GM19452 (cell line): ENCODE measurements around the gene RIPK3.
"Not testable (repeated sequence)": the region's sequence is repeated elsewhere in the genome, so short reads cannot be mapped to it uniquely, and the experiment has no call there.

Experiments
- ATAC-seq: cut with Tn5 transposase; IDR thresholded peaks from one replicate; pipeline ENCODE4 v1.9.1; 2021; ENCODE audit not compliant: unreplicated experiment

RIPK3 gene

DNA sequence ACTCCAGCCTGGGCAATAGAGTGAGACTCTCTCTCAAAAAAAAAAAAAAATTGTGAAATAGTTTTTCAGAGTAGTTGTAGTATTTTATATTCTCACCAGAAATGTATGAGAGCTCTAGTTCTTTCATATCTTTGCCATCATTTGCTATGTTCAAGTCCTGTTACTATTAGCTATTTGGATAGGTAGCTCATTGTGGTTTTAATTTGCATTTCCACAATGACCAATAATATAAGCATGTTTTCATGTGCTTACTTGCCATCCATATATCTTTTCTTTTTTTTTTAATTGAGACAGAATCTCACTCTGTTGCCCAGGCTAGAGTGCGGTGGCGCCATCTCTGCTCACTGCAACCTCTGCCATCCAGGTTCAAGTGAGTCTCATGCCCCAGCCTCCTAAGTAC is 8.4 kb upstream of the RIPK3 start:
- no peak for ATAC-seq

GRCh38 chr14:24347134-24347533 is 7.3 kb upstream of the RIPK3 start:
- ATAC-seq: no peak

- no peak for ATAC-seq
These were observed 4.2 kb upstream of the RIPK3 start for GRCh38 chr14:24343795-24344660.

- no peak for ATAC-seq
These were observed 3.1 kb upstream of the RIPK3 start for GRCh38 chr14:24342889-24343288.

GRCh38 chr14:24340606-24341005 is 815 bp upstream of the RIPK3 start:
- no peak for ATAC-seq

- ATAC-seq: no peak
These were observed 948 bp downstream of the RIPK3 start for GRCh38 chr14:24338843-24339242.

DNA sequence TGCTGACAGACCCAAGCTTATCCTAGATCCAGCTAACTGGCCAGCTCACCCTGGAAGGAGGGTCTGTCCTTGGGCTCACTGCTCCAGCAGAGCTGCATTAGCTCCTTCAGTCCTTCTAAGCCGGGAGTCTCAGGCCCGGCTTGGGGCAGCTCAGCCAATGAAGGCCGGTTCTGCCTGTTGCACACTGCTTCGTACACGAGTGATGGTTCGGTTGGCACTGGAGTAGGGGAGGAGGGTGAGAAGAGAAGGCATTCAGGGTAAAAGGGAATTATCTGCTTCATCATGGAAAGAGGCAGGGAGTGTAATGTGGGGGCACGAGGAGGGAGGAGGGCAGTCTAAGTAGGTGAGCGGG is 2.0 kb downstream of the RIPK3 start:
- ATAC-seq: no peak

DNA sequence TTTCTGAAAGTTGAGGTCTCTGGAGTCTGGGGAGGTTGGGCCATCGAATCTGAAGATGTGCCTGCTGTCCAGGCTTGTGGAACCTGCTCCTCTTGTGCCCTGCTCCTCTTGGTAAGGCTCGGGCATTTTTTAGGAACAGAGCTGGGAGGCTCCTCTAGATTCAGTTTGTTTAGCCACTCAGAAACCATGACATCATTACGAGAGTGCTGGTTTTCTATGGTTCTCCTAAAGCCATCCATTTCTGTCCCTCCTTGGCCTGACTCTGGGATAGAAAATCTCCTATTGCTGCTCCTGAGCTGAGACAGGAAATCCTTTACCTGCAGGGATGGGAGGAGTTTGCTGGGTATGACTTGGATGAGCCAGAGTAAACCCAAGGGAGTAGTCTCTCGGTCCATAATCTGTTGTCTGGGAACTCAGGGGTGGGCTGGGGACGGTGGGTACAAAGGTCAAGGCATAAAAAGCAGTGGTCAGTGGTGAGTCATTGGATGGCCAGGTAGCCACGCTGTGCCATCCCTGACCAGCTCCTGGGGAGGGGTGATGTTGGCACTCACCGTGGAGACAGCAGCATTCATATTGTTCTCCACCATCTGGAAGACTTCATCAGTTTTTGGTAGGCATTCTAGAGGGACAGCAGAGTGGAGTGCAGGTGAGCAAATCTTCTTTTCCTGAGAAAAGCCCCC is 2.5 kb downstream of the RIPK3 start:
- ATAC-seq: no peak

GRCh38 chr14:24335461-24336171 is 4.2 kb downstream of the RIPK3 start:
- ATAC-seq: no peak

DNA sequence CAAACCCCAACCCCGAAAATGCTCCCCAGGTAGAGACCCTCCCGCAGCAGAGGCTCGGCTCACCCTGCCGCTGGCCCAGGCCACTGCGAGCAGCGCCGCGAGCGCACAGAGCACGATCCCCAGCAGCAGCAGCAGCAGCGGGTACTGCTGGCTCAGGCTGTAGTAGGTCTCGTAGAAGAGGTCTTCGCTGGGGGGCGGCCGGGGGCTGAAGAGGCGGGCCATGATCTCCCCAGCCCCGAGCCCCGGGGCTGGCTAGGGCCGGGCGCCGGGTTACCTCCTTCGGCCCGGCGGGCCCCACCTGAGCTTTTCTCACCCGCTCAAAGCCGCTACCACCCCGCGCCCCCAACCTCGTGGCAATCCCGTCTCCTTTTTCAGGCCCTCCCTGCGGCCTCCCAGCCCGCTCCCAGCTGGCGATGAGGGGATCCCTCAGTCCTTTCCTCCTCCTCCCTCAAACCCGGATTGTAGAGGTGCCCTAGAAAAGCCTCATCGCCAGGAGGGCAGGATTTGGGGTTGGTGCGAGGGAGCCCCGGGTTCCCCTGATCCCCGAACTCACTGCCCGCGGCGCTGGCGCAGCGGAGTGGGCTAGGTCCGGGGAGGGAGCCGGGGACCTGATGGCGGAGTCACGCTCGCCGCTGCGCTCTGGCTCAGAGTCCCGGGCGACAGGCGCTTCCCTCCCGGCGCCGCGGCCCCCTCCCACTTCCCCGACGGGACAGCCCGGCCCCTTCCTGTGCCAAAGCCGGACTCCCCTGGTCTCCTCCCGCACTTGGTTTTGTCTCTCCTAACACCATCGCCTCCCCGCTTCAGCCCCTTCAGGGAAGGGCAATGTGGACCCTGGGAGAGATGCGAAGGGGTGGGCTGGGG is 5.1 kb downstream of the RIPK3 start, which contains the start of gene ADCY4:
TSS of gene ADCY4 (minus strand) at position 641 of the 861 bp plus-strand sequence. CDS start at position 222, 419 bp downstream.
- no peak for ATAC-seq

GRCh38 chr14:24332268-24332993 is 7.4 kb downstream of the RIPK3 start:
- peak; percentile 86 for ATAC-seq

- peak; percentile 13 for ATAC-seq
These were observed 8.0 kb downstream of the RIPK3 start for GRCh38 chr14:24331731-24332267.

DNA sequence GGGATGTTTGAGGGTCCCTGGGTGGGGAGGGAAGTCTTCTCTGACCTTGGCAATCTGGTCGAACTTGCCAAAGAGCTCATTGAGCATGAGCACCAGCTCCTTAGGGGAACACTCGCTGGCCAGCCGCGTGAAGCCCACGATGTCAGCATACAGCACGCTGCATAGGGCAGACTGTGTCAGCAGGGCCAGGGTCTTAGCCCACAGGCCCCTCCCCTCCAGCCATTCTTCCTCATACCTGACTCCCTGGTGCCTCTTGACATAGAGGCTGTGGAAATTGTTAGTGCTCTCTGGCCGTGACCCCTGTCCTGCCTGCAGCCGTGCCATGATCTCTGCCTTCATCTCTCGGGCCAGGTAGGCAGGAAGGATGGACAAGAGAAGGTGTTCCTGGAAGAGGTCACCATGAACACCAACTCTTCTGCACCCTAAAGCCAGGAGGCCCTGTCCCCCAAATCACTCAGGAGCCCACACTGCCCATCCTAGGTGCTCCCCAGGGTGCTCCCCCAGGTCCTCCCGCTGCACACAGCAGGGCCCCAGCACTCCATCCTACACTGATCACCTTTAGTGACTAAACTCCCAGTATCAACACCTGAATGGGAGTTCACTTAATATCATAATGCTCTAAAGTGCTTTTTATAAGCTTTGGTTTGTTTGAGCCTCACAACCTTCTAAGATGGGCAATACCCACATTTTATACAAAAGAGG is 8.7 kb downstream of the RIPK3 start:
- no peak for ATAC-seq

GRCh38 chr14:24329736-24330135 is 10.1 kb downstream of the RIPK3 start:
- ATAC-seq: no peak

GRCh38 chr14:24329073-24329663 is 10.6 kb downstream of the RIPK3 start:
- no peak for ATAC-seq

DNA sequence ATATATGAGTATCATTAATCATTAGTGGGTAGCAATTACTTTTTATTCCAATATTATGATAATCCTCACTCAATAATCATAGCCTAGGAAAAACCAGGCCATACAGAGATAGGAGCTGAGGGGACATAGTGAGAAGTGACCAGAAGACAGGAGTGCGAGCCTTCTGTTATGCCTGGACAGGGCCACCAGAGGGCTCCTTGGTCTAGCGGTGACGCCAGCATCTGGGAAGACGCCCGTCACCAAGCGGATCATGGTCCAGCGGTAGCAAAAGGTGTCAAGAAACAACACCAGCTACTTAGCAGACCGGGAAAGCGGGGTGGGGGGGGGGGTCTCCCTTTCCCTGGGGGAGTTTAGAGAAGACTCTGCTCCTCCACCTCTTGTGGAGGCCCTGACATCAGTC is 11.9 kb downstream of the RIPK3 start:
- not testable (repeated sequence) for ATAC-seq

DNA sequence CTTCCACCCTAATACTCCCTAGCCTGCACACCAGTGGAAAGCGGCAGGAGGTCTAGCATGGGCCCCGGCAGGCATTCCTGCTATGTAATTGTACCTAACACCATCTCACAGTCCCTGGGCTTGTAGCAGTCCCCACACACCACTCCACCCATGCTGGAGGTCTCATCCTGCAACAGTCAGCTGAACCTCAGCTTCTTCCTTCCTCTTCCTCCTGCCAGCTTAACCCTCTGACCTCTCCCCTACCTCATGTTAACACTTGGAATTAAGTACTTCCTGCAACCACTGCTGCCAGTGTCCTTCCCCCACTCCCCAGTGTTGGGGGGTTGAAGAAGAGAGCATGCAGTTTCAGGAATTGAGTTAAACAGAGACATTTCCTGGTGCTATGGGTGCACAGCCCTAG is 12.5 kb downstream of the RIPK3 start:
- no peak for ATAC-seq

GRCh38 chr14:24325963-24326362 is 13.8 kb downstream of the RIPK3 start:
- no peak for ATAC-seq

- ATAC-seq: no peak
These were observed 14.7 kb downstream of the RIPK3 start for GRCh38 chr14:24325041-24325530.
